Endothelial cell (in vitro differentiated cells): ENCODE measurements around the gene RNF175. TPM values are rescaled to one million over a fixed set of nuclear protein-coding genes. Genes with fewer than 3 reads are reported as not detected.

Source experiments
- DNase-seq: peaks from one replicate; pipeline ENCODE4 v3.0.0; 2021; ENCODE audit warnings: low spot score
- H3K27ac Mint-ChIP-seq: one replicate; pipeline ENCODE4 v1.8.0; 2021; ENCODE audit warnings: mixed read lengths, inconsistent platforms; ENCODE audit not compliant: unreplicated experiment
- H3K27me3 Mint-ChIP-seq: one replicate; pipeline ENCODE4 v1.8.0; 2021; ENCODE audit warnings: mild to moderate bottlenecking, moderate library complexity, mixed read lengths, inconsistent platforms; ENCODE audit not compliant: unreplicated experiment
- H3K36me3 Mint-ChIP-seq: one replicate; pipeline ENCODE4 v1.8.0; 2021; ENCODE audit warnings: mild to moderate bottlenecking, low read depth, mixed read lengths, inconsistent platforms; ENCODE audit not compliant: unreplicated experiment
- H3K4me1 Mint-ChIP-seq: one replicate; pipeline ENCODE4 v1.8.0; 2021; ENCODE audit warnings: mild to moderate bottlenecking, mixed read lengths, inconsistent platforms; ENCODE audit not compliant: unreplicated experiment
- H3K4me3 Mint-ChIP-seq: one replicate; pipeline ENCODE4 v1.8.0; 2021; ENCODE audit warnings: mild to moderate bottlenecking, mixed read lengths, inconsistent platforms; ENCODE audit not compliant: unreplicated experiment
- H3K9me3 Mint-ChIP-seq: one replicate; pipeline ENCODE4 v1.8.0; 2021; ENCODE audit warnings: mixed read lengths, inconsistent platforms; ENCODE audit not compliant: unreplicated experiment
- total RNA-seq: library from RNA; stranded (reverse); fragmentation: NEBNext Ultra II Directional; extraction: Animal tissue kit (Norgen Biotek cat#: 25700); gene quantifications from one replicate; pipeline ENCODE4 v1.2.1, GENCODE V29; 2021; ENCODE audit not compliant: unreplicated experiment
- TF ChIP-seq, protein P1 (sequence below): fragments of 200-600 bp; sonication (generic); IDR thresholded peaks from one replicate; pipeline ENCODE4 v1.5.0; 2021; ENCODE audit warnings: antibody characterized with exemption; ENCODE audit not compliant: unreplicated experiment

Gene RNF175
- total RNA-seq, 1 donor from 2014 or later: 0.36 TPM

DNA sequence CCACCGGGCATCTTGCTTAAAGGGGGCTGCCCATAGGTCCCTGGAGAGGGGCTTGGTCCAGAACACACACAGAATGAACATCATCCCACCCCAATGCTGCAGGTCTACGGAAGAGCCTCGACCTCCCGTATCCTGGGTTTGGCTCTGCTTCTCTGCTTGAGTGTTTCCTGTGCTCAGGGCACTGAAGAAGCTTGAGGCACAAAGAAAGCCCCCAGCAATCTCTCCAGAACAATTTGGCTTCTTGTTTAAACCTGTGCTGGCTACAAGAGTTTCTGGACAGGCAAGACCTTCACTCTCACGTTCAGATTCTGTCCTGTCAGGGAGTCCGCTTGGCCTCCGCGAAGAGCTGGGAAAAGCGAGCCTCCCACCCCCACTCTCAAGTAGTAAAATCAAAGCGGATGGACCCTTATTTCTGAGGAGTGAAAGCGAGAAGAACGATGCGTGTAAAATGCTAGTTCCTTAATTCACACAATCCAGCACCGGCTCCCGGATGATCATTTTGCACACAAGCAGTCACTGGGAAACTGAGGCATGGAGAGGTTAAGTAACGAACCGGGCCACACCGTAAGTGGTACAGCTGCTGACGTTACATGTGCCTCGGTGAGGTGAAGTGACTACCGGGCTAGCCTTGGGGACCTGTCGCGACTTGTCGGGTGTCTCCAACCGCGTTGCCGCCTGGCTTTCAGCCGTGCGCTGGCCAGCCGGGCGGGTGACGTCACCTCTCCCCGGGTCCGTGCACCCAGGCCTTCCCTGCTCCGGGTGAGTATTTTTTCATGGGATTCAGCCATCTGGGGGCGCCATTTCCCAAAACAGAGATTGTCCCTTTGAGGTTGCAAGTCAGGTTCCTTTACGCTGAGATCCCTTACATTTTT lies 32.2 kb upstream of the RNF175 start:
- peaks cover 32% of the 10 kb centered on the region for H3K4me1 Mint-ChIP-seq
- TF ChIP-seq, protein P1, sequence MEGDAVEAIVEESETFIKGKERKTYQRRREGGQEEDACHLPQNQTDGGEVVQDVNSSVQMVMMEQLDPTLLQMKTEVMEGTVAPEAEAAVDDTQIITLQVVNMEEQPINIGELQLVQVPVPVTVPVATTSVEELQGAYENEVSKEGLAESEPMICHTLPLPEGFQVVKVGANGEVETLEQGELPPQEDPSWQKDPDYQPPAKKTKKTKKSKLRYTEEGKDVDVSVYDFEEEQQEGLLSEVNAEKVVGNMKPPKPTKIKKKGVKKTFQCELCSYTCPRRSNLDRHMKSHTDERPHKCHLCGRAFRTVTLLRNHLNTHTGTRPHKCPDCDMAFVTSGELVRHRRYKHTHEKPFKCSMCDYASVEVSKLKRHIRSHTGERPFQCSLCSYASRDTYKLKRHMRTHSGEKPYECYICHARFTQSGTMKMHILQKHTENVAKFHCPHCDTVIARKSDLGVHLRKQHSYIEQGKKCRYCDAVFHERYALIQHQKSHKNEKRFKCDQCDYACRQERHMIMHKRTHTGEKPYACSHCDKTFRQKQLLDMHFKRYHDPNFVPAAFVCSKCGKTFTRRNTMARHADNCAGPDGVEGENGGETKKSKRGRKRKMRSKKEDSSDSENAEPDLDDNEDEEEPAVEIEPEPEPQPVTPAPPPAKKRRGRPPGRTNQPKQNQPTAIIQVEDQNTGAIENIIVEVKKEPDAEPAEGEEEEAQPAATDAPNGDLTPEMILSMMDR: peak; percentile 51
- peaks cover 6% of the 10 kb centered on the region for H3K36me3 Mint-ChIP-seq
- peak; percentile 82 for DNase-seq
- peak overlapping the region; percentile 79 for H3K4me3 Mint-ChIP-seq
- no peak overlapping the region for H3K27ac Mint-ChIP-seq
- H3K9me3 Mint-ChIP-seq: no peaks in the 10 kb centered on the region
- peaks cover 22% of the 10 kb centered on the region for H3K27me3 Mint-ChIP-seq

DNA sequence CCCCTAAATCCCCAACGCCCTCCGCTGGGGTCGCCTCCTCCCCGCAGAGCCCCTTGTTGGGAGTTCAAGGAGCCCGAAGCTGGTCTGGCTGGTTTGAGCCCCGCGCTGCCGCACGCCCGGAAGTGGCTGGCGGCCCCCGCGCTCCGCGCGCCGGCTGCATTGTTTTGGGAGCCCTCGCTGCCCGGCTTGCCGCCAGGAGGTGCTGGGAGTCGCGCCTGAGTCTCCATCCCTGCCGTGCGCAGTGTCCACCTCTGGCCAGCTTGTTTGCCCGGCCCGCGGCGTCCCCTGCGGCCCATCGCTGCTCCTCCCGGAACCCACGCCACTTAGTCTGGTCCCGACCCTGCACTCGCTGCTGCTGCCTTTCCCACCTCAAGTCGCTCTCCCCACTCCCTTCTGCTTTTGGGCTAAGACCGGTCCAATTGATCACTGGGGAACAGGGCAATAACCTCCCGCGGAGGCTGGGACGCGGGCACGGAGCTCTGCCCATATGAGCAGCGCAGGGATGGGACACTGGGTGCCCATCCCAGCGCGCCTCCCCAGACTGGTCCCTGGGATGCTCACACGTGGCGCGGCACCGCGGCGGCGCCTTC lies 31.2 kb upstream of the RNF175 start:
- H3K27ac Mint-ChIP-seq: no peak overlapping the region
- no peaks in the 10 kb centered on the region for H3K9me3 Mint-ChIP-seq
- TF ChIP-seq, protein P1: no peak
- peak; percentile 68 for DNase-seq
- H3K27me3 Mint-ChIP-seq: peaks cover 20% of the 10 kb centered on the region
- H3K36me3 Mint-ChIP-seq: peaks cover 6% of the 10 kb centered on the region
- H3K4me1 Mint-ChIP-seq: peaks cover 32% of the 10 kb centered on the region
- H3K4me3 Mint-ChIP-seq: peak overlapping the region; percentile 79

DNA sequence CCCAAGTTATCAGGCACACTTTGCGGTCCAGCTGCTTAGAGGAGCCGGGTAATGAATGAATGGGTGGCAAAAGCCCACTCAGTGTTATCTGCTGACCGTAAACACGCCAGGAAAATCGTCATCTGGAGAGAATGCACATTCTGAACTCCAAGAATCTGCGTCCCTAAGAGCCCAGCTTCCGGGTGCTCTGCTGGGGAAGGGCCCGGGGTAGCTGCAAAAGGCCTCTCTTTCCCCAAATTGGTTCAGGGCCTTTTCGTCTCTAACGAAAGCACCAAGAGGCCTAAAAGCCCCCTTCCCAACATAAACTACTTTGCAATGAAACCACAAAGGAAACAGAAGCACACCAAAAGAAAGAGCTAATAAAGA lies 30.7 kb upstream of the RNF175 start:
- no peak for DNase-seq
- H3K4me1 Mint-ChIP-seq: peaks cover 32% of the 10 kb centered on the region
- peaks cover 20% of the 10 kb centered on the region for H3K27me3 Mint-ChIP-seq
- no peak overlapping the region for H3K4me3 Mint-ChIP-seq
- H3K27ac Mint-ChIP-seq: no peak overlapping the region
- H3K36me3 Mint-ChIP-seq: peaks cover 6% of the 10 kb centered on the region
- TF ChIP-seq, protein P1: no peak
- no peaks in the 10 kb centered on the region for H3K9me3 Mint-ChIP-seq

GRCh38 chr4:153789741-153790499 lies 30.1 kb upstream of the RNF175 start:
- peak overlapping the region; percentile 42 for H3K4me3 Mint-ChIP-seq
- no peak overlapping the region for H3K27ac Mint-ChIP-seq
- DNase-seq: peak; percentile 20
- H3K9me3 Mint-ChIP-seq: no peaks in the 10 kb centered on the region
- peaks cover 20% of the 10 kb centered on the region for H3K27me3 Mint-ChIP-seq
- H3K4me1 Mint-ChIP-seq: peaks cover 32% of the 10 kb centered on the region
- H3K36me3 Mint-ChIP-seq: peaks cover 6% of the 10 kb centered on the region
- TF ChIP-seq, protein P1: no peak
